SIG-M5 (cell line): Measurements from ENCODE around the gene NNT.
A peak's percentile ranks its signal among the peaks of the same experiment; 100 is the strongest.
"Not testable (repeated sequence)": the region's sequence is repeated elsewhere in the genome, so short reads cannot be mapped to it uniquely, and the experiment has no call there.

ENCODE experiments used
- DNase-seq: peaks from one replicate; lab custom pipeline; 2025; lab: John Stamatoyannopoulos, UW

NNT gene

DNA sequence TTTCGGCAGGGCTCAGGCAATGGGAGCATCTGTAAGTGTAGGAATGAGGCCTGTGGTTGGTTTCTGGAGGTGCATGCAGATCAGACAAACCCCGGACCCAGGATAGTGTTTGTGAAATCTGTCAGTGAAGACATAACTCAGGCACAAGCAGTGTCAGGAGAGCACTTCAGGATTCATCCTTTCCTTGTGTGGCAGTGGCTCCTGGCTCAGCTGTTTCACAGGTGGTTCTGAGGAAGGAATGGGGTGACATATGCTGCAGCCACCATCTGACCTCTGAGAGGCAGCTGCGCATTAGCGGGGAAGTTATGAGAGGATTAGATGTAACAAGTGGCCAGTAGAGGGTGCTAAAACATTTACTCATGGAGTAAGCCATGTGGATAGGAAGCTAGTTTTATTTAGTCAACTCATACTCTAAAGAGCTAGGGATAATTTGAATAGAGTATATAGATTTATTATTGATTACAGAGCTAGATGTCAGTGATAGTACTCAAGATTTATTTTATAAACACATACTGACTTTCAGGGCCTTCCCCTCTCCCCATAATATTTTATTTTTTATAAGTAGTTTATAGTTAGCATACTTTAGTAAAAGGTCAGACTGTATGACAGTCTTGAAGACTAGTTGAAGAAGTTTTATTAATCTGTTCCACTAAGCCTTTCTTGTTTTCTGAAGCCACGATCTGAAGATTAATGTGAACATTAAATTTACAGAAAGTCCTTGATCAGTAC is 28.4 kb downstream of the NNT start:
- DNase-seq: peak; percentile 54

GRCh38 chr5:43634621-43635020 is 31.6 kb downstream of the NNT start:
- no peak for DNase-seq

GRCh38 chr5:43635374-43635773 is 32.4 kb downstream of the NNT start:
- DNase-seq: no peak

- DNase-seq: no peak
Observed at GRCh38 chr5:43636076-43636475, 33.1 kb downstream of the NNT start.

GRCh38 chr5:43637416-43637815 is 34.4 kb downstream of the NNT start:
- DNase-seq: no peak

- no peak for DNase-seq
Observed at GRCh38 chr5:43638107-43638506, 35.1 kb downstream of the NNT start.

DNA sequence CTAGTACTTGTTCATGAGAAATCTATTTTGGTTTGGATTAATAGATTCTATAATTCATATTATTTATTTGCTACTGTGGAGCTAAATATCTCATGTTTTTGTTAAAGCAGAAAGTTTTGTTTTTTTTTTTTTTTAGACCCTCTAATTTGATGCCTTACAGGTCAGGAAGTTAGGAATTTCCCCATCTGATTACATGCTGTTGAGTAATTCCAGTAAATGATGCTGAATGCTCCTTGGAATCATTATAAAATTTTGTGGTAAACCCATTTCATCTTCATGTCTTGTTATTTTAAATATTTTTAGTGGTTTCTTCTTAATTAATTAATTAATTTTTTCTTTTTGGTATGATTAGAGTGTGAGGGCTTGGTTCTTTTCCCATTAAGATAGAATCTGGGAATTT is 35.6 kb downstream of the NNT start:
- no peak for DNase-seq

DNA sequence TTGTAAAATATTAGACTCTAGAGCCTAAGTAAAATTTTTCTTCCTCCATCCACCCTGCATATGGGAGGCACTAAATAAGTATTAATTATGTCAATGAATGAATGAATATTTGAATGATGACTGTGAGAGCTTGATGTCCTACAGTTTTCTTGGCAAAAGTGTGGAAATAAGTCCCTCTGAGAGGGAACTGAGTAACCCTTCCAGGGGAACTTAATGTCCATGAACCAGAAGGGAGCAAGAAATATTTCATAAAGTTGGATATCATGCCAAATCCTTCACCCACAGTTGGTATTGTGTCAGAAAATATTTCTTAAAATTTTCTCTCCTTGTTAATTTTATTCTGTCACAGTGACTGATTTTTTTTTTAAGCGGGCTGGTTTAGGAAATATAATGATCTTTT is 36.6 kb downstream of the NNT start:
- no peak for DNase-seq

DNA sequence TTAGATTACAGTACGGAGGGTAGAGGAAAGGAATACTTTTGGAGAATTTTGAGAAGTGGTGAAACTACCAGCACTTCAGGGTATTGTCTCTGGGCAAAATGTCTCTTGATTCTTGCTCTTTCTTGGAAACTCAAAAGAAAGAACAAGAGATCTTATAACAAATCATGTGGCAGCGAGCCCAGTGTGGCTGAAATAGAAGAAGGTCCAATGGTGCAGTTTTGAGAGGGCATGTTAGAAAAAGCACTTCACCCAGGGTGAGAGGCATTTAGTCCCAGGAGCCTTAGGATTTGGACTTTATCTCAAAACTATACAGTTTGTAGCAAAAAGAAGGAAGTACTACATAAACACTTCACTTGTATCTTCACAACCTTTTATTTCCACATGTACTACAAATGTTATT is 39.4 kb downstream of the NNT start:
- DNase-seq: no peak

DNA sequence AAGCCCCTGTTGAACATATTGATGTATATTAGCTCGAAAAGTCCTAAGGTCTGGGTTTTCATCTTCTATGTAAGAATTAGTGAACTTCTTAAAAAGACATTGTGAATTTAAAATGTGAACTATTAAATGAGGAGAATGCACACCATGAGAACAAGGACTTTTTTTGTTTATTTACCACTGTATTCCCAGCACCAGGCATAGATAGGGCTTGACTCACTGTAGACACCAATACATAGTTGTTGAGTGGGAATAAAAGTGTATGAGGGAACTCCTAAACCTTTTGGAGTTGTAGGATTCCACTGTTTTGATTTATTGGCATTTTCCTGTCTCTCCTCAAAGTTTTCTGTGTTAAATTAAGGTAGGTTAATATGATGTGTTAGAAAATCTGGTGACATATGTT is 40.3 kb downstream of the NNT start:
- DNase-seq: no peak

- DNase-seq: no peak
Observed at GRCh38 chr5:43643750-43644149, 40.8 kb downstream of the NNT start.

DNA sequence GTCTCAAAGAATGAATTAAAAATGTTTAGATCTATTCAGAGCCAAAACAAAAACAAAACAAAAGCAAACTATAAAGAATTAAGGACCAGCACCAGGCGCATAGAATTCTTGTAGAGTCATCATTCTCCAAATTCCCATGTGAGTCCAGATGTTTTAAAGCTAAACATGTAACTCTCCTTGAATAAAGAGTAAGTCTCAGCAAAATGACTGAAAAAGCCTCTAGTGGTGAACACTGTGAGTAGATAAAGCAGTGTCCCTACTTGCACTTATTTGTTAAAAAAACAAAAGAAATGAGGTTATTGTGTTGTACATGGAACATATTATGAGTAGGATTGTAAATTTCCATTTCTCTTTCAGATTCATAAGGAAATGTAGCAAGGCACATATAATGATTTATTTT is 44.0 kb downstream of the NNT start:
- DNase-seq: no peak

DNA sequence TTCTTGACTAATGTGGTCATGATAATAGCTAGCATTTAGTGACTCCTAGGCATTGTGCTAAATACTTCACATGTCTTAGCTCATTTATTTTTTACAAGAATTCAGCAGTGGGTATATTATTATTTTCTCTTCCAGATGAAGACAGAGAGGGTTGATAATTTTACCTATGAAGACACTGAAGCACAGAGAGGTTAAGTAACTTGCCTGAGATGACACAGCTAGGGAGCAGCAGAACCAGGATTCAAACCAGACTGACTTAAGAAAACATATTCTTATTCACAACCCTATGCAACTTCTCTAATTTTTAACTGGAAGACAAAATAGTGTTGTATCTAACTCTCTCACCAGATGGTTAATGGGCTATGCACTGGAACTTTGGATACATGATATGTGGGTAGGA is 44.8 kb downstream of the NNT start:
- DNase-seq: no peak

DNA sequence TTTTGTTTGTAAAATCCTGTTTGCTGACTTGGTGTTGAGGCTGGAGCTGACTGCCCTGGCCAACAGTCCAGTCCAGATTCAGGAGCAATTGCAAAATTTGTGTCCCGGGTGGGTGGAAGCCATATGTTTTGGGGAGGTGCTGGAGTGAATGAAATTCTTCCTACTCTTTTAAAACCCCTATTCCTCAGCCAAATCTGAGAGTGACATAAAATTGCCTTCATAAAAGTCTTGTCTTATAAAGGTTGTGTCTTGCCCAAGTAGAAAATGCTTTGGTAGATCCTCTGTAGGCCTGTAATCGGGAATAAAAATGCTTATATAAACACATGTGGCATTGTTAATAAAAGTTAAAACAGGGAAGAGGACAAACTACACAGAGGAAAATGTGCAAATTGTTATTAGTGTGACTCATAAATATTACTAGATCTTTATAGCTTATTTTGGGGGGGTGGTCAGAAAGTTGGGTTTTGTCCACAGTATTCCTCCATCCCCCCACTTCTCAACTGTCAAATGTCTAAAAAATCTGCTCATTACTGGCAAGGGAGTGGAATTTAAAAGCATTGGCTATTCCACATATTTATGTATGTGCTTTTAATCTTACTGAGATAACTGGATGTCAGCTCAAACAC is 45.6 kb downstream of the NNT start:
- no peak for DNase-seq

- DNase-seq: no peak
Observed at GRCh38 chr5:43649256-43649655, 46.3 kb downstream of the NNT start.

DNA sequence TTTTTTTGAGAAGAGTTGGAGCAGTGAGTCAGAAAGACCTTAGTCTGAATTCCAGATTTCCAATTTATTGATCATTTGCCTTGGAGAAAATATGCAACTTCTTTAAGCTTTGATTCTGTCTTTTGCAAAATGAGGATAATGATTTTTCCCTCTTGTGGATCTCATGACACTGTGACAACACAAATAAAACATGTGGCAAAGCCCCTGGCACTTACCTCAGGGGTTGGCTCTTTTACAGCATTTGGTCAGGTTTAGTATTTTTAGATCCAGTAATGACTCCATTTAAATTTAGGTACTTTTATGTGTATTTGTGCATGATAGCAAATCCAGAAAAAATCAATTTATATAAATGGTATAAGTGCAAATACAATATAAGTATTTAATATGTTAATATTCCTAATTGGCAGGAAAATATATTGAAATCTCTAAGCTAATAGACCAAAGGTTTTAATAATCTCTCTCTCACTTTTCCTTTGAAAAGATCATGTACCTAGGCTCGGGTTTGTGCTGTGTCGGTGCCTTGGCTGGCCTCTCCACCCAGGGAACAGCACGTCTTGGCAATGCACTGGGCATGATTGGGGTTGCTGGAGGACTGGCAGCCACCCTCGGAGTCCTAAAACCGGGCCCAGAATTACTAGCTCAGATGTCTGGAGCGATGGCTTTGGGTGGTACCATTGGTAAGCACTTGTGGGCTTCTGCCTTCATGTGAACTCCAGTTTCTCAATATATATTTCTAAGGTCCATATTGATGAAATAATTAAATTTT is 49.7 kb downstream of the NNT start:
- no peak for DNase-seq

DNA sequence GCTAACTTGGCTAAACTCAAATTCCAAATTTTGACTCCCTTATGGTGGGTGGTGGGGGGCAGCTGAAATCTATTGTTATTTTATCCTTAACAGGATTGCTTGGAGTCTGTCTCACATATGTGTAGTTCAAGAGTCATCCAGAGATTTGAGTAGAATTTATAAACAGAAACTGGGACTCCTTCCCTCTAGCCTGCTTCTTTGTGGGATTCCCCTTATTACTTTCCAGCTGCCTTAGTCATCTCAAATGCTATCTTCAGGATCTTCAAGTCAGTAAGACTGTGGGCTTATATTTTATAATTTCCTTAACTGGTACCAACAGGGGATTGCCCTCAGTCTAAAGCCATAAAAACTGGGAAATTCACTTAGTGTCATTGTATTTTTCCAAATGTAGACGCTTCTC is 55.5 kb downstream of the NNT start:
- DNase-seq: no peak

DNA sequence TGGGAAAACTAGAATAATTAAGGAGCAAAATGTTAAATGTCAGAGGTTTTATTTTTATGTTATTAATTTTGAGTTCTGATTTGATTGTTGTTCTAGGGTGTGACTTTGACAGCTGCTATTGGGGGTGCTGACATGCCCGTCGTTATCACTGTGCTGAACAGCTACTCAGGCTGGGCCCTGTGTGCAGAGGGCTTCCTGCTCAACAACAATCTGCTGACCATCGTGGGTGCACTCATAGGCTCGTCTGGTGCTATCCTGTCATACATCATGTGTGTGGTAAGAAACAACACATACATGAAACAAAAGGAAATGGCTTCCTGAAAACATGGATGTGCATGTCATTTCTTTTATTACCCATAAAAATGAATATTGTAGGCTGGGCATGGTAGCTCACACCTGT is 56.1 kb downstream of the NNT start:
- no peak for DNase-seq

GRCh38 chr5:43661102-43661501 is 58.1 kb downstream of the NNT start:
- no peak for DNase-seq

DNA sequence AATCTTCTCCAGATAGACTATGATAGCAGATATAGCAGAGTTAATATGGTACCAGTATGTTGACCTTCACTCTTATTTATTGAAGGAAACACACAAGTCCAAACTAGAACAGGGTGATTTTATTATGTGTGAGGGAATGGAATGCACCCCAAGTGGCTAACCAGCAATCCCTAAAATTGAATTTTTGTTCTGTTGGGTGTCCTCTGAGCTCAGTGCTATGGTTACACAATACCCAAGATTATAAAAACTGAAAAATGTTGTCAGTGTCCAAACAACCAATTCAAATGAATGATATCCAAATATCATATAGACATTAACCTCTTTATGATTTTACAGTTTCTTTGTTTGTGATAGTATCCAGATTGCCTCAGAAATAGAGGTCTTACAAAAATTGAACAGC is 60.9 kb downstream of the NNT start:
- no peak for DNase-seq

GRCh38 chr5:43664501-43665040 is 61.6 kb downstream of the NNT start:
- DNase-seq: no peak

DNA sequence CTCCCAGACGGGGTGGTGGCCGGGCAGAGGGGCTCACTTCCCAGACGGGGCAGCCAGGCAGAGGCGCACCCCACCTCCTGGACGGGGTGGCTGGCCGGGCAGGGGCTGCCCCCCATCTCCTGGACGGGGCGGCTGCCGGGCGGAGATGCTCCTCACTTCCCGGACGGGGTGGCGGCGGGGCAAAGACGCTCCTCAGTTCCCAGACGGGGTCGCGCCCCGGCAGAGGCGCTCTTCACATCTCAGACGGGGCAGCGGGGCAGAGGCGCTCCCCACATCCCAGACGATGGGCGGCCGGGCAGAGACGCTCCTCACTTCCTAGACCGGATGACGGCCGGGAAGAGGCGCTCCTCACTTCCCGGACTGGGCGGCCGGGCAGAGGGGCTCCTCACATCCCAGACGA is 62.8 kb downstream of the NNT start:
- DNase-seq: not testable (repeated sequence)

DNA sequence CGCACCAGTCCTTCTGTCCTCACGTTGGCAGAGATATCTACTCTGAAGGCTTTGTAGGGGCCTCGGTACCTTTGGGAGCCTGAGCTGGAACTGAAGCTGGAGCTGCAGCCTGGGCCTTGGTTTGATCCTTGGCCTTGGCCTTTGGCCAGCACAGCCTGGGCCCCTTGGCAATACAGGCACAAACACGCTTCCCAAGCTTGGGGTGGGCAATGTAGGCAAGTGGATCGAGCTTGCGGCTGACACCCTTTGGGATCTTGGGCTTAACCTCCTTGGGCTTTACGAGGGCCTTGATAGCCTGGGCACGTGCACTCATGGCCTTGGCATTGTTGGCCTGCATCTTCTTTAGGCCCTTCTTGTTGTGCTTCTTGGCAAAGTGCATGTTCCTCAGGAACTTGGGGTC is 63.7 kb downstream of the NNT start:
- not testable (repeated sequence) for DNase-seq
